UCSD-AML1 (cell line): ENCODE results near the gene PHETA1.
"Not testable (repeated sequence)": the region's sequence is repeated elsewhere in the genome, so short reads cannot be mapped to it uniquely, and the experiment has no call there.

Experiments used
- DNase-seq: peaks from one replicate; lab custom pipeline; 2025; ENCODE audit not compliant: unreplicated experiment; lab: John Stamatoyannopoulos, UW

Gene PHETA1

GRCh38 chr12:111373231-111373630 lies 4.3 kb upstream of the PHETA1 start:
- not testable (repeated sequence) for DNase-seq

GRCh38 chr12:111369496-111370220 lies 763 bp upstream of the PHETA1 start:
- DNase-seq = no peak

- DNase-seq = no peak
These were observed 556 bp downstream of the PHETA1 start for GRCh38 chr12:111368291-111368787.

- peak; percentile 47 for DNase-seq
These were observed 1.2 kb downstream of the PHETA1 start for GRCh38 chr12:111367661-111368221.

GRCh38 chr12:111366583-111366982 lies 2.3 kb downstream of the PHETA1 start:
- DNase-seq = no peak

GRCh38 chr12:111366075-111366474 lies 2.8 kb downstream of the PHETA1 start:
- no peak for DNase-seq

GRCh38 chr12:111363578-111363977 lies 5.3 kb downstream of the PHETA1 start:
- DNase-seq = no peak

- no peak for DNase-seq
These were observed 6.0 kb downstream of the PHETA1 start for GRCh38 chr12:111362687-111363475.

- no peak for DNase-seq
These were observed 6.9 kb downstream of the PHETA1 start for GRCh38 chr12:111361717-111362576.

- no peak for DNase-seq
These were observed 7.7 kb downstream of the PHETA1 start for GRCh38 chr12:111361073-111361716.

GRCh38 chr12:111360325-111360930 lies 8.5 kb downstream of the PHETA1 start:
- no peak for DNase-seq

GRCh38 chr12:111359914-111360276 lies 9.0 kb downstream of the PHETA1 start:
- no peak for DNase-seq

- DNase-seq = peak; percentile 77
These were observed 9.5 kb downstream of the PHETA1 start for GRCh38 chr12:111359231-111359913.

- no peak for DNase-seq
These were observed 13.5 kb downstream of the PHETA1 start for GRCh38 chr12:111355201-111355925.

GRCh38 chr12:111354511-111354910 lies 14.4 kb downstream of the PHETA1 start:
- DNase-seq = no peak

- no peak for DNase-seq
These were observed 15.1 kb downstream of the PHETA1 start for GRCh38 chr12:111353603-111354295.

- no peak for DNase-seq
These were observed 15.9 kb downstream of the PHETA1 start for GRCh38 chr12:111353026-111353425.

GRCh38 chr12:111352296-111352993 lies 16.4 kb downstream of the PHETA1 start:
- no peak for DNase-seq
